GM12872 (cell line): Measurements from ENCODE around the gene HMGXB4.

ENCODE experiments used
- TF ChIP-seq, protein P1 (sequence below): IDR thresholded peaks from 3 replicates; pipeline ENCODE4 v1.5.1; 2011; ENCODE audit warnings: low read depth, mild to moderate bottlenecking, low read length, moderate library complexity; ENCODE audit not compliant: insufficient read depth

The HMGXB4 gene

DNA sequence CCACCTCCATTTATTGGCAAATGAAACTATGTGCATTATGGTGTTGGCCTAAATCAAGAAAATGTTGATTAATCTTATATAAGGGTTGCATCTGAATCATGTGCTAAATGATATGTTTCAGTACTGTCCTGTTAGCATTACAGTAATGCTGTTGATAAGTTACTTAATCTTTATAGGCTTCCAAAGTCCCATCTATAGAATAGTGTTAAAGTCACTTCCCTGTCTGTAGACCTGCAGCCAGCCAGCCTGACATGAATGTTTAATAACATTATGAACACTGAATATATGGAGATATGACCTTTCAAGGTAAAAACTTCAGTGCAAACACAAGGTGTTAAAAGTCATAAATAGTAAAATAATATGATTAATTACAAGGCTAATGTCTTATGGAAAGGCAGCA lies 38.8 kb downstream of the HMGXB4 start:
- TF ChIP-seq, protein P1, sequence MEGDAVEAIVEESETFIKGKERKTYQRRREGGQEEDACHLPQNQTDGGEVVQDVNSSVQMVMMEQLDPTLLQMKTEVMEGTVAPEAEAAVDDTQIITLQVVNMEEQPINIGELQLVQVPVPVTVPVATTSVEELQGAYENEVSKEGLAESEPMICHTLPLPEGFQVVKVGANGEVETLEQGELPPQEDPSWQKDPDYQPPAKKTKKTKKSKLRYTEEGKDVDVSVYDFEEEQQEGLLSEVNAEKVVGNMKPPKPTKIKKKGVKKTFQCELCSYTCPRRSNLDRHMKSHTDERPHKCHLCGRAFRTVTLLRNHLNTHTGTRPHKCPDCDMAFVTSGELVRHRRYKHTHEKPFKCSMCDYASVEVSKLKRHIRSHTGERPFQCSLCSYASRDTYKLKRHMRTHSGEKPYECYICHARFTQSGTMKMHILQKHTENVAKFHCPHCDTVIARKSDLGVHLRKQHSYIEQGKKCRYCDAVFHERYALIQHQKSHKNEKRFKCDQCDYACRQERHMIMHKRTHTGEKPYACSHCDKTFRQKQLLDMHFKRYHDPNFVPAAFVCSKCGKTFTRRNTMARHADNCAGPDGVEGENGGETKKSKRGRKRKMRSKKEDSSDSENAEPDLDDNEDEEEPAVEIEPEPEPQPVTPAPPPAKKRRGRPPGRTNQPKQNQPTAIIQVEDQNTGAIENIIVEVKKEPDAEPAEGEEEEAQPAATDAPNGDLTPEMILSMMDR, result no peak

DNA sequence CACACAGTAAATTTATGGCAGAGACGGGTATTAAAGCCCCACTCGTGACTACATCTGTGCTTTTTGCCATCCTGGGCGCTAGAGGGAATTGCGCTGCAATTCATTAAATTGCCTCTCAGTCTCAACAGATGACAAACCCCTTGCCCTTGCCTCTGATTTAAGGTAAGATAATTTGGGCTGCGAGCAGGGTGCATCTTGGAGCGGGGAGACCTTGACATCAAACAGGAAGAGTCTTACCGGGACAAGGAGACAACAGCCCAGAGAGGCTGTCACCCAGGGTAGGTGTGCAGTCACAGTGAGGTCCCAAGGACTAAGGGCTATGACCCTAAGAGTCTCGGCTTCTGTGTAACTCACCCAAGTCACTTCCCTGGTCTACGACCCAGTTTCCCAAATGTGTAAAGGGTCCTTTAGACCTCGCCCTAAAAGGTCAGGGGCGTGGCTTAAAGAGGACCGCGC lies 42.0 kb downstream of the HMGXB4 start:
- TF ChIP-seq, protein P1, result no peak

DNA sequence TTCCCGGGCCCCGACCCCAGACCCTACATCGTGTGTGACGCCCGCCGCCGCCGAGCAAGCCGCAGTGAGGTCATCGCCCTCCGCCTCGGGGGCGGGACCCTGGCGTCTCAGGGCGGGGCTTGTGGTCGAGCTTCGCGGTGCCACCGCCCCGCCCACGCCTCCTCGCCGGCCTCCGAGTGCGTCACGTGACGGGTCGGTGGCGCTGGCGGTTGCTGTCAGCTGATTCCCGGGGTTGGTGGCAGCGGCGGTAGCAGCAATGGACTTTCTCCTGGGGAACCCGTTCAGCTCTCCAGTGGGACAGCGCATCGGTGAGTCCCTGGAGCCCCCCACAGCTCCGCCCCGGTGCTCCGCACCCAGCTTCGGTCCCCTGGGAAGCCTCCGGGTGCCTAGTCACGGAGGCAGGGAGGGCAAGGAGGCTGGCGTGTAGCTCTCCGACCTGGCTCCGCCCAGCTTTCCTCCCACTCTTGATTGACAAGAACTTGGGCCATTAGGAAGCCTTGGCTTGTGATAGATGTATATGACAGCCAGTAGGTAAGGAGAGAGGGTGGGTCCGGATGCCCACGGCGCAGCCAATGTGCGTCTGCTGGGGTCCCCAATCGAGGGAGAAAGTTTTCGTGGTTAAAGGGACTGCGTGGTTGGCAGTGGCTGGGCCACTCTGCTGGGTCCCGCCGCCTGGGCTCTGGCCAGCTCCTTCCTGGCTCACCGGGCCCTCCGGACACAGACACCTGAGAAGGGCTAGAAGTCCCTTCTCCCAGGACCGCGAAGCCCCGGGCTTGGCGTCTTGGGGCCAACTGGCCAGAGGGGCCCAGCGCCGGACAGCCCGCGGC lies 42.6 kb downstream of the HMGXB4 start, which contains the start of gene TOM1:
Gene TOM1, plus strand, starts transcription at position 222 of the 827 bp plus-strand sequence. Its CDS starts 35 bp downstream, at position 257.
- TF ChIP-seq, protein P1, result no peak

DNA sequence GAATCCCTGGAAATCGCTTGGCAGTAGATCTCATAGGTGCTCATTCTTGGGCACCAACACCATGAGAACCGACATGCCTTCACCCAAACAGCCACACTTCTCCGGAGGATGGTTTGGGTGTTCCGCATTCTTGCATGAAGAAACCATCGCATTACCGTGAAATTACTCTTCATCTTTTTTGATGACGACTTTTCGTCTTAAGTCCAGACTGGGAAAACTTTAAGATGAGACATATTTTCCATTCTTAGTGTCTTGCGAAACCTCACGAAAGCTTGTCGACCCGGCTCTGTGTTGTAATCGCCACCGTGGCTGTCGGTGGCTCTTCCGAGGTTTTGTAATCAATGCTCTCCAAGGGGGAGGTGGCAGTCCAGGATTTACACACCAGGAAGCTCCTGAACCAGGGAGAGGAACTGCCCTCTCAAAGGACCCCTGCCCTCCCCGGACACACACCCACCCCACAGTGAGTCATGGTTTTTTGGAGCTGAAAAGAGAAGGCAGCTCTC lies 44.1 kb downstream of the HMGXB4 start:
- TF ChIP-seq, protein P1, result no peak

DNA sequence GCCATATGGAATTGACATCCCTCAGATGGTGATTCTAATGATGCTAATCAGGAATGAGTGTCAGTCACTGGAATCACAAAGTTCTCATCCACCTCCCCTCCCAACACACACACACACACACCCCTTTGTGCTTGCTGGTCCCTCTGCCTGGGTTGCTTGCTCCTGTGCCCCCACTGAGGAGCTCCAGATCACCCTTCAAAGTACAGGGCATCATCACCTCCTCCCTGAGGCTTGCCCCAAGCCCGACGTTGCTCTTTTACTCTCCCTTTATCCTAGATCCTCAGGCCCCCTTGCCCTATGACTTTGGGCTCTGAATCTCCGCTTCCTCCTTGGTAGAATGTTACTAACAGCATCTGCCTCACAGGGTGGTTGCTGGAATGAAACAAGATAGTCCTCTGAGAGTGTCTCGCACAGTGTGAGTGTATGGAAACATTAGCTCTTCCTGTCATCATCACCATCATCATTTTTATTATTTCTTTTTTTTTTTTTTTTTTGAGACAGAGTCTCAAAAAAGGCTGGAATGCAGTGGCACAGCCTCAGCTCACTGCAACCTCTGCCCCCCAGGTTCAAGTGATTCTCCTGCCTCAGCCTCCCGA lies 45.8 kb downstream of the HMGXB4 start:
- TF ChIP-seq, protein P1, result no peak

DNA sequence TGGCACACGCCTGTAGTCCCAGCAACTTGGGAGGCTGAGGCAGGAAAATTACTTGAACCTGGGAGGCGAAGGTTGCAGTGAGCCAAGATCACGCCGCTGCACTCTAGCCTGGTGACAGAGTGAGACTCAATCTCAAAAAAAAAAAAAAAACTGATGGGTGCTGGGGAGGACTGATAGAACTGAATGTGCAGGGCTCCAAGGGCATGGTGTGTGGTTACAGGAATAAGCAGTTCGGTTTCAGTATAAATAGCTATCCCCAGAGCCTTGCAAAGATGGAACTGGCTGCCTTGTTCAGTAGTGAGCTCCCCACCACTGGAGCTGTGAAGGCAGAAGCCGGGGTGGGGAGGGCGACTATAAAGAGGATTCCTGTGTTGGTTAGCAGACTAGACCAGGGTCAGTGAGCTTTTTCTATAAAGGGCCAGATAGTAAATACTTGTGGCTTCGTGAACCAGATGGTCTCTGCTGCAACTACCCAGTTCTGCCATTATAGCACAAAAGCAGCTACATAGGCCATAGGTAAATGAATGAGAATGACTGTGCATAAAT lies 48.3 kb downstream of the HMGXB4 start:
- TF ChIP-seq, protein P1, result no peak

DNA sequence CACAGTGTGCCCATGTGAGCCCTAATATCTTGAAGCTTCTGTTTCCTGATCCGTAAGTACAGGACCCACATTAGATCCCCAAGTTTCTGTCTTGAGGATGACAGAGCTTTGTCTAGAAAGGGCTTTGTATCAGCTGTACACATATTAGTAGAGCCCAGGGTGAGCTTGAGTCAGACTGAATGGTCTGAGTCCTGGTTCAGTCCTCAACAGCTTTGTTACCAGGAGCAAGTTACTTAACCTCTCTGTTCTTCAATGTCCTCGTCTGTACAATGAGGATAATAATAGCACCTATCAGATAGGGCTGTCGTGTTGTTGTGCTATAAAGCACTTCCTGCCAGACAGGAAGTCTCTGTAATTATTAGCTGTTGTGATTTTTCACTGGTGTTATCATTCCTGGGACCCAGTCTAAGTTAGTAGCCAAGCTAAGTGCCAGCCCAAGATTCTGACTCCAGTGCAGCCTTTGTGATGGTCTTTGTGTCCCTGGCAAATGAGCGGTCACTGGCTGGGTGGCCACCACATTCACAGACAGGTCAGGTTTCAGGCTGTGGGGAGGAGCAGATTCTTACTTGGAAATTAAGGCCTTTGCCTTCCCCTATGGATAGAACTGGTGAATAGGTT lies 49.2 kb downstream of the HMGXB4 start:
- TF ChIP-seq, protein P1, result no peak
